Gastrocnemius medialis (tissue), 4 donors: ENCODE results near the gene TYROBP. TPM values are rescaled to one million over a fixed set of nuclear protein-coding genes. Genes with fewer than 3 reads are reported as not detected.

Experiments
- ATAC-seq, 2 donors: fragments of 150-250 bp; one replicate each; pipeline ENCODE4 v1.9.1; 2016
- DNase-seq, 2 donors: peaks; one replicate each; pipeline ENCODE4 v3.0.0-alpha.2; 2019
- H3K27ac ChIP-seq, 4 donors: fragments of 200-600 bp; sonication (generic); 1 replicate in 1 of 4; 2 replicates in 3 of 4; pipeline ENCODE4 v1.5.1; 2016 to 2018; ENCODE audit warnings: mild to moderate bottlenecking in 2 of 4, moderate library complexity in 1 of 4
- H3K27me3 ChIP-seq, 3 donors: fragments of 200-600 bp; sonication (generic) in 2 of 3; 1 replicate in 1 of 3; 2 replicates in 2 of 3; pipeline versions ENCODE4 v1.5.1 to v1.6.0; 2016 to 2019; ENCODE audit warnings: mild to moderate bottlenecking in 1 of 3, moderate library complexity in 1 of 3
- H3K36me3 ChIP-seq, 2 donors: fragments of 200-600 bp; sonication (generic) in 1 of 2; one replicate each; pipeline ENCODE4 v1.5.1; 2017 to 2018
- H3K4me1 ChIP-seq, 2 donors: fragments of 200-600 bp; sonication (generic) in 1 of 2; one replicate each; pipeline ENCODE4 v1.5.1; 2016 to 2017; ENCODE audit warnings: mild to moderate bottlenecking in 2 of 2
- H3K4me3 ChIP-seq, 4 donors: fragments of 200-600 bp; sonication (generic) in 3 of 4; 1 replicate in 1 of 4; 2 replicates in 3 of 4; pipeline ENCODE4 v1.5.1; 2016 to 2019; ENCODE audit warnings: mild to moderate bottlenecking in 2 of 4
- H3K9me3 ChIP-seq, 3 donors: fragments of 200-600 bp; sonication (generic) in 2 of 3; 1 replicate in 1 of 3; 2 replicates in 2 of 3; pipeline ENCODE4 v1.5.1; 2016 to 2019
- POLR2A ChIP-seq, 2 donors: fragments of 450-650 bp; IDR thresholded peaks; one replicate each; pipeline ENCODE4 v1.6.1; 2017; ENCODE audit warnings: antibody characterized with exemption in 2 of 2, mild to moderate bottlenecking in 2 of 2, moderate library complexity in 2 of 2
- in situ Hi-C, 4 donors: fragments of 200-750 bp; cut with MboI; loops; one replicate each; pipeline versions ENCODE4 v1.15.0 to v1.8.0; 2017; ENCODE audit warnings: low sequenced_read_pairs in 4 of 4
- intact Hi-C: fragments of 100-400 bp; cut with DNase I; formaldehyde crosslinking; loops from one replicate; pipeline ENCODE4 v1.15.1; 2023; ENCODE audit warnings: low total_unique reads
- total RNA-seq, 4 donors: library from RNA; depleted of rRNA; stranded (reverse); fragments of >200 nt; gene quantifications; one replicate each; pipeline versions ENCODE4 v1.1.0 to v1.2.3, GENCODE V29; 2016
- TF ChIP-seq, protein P1 (sequence below), 5 experiments: fragments of 450-650 bp in 3 of 5; fragments of 200-600 bp in 2 of 5; sonication (generic) in 2 of 5; IDR thresholded peaks in 4 of 5; conservative IDR thresholded peaks in 1 of 5; 1 replicate in 4 of 5; 2 replicates in 1 of 5; pipeline ENCODE4 v1.5.1; 2016 to 2019; ENCODE audit warnings: antibody characterized with exemption in 5 of 5, mild to moderate bottlenecking in 3 of 5, moderate library complexity in 3 of 5

Gene TYROBP
- total RNA-seq, 4 donors from 2014 or later, result 7.2 to 25.6 (median 18.2) TPM

DNA sequence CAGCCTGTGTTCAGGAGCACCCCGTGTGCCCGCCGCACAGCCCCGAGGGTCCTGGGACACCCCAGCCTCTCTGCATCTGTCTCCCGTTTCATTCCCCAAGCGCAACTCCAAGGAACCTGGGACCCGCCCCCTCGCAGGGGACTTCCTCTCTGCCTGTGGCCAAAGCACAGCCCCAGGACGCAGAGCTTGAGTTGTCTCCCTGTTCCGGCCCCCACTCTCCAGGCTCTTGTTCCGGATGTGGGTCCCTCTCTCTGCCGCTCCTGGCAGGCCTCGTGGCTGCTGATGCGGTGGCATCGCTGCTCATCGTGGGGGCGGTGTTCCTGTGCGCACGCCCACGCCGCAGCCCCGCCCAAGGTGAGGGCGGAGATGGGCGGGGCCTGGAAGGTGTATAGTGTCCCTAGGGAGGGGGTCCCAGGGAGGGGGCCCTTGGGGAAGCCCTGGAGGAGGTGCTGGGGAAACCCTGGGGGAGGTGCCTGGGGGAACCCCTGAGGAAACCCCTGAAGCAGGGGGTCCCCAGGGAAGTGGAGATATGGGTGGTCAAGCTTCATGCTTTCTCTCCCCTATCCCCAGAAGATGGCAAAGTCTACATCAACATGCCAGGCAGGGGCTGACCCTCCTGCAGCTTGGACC is 4.4 kb downstream of the TYROBP start:
- TF ChIP-seq, protein P1, sequence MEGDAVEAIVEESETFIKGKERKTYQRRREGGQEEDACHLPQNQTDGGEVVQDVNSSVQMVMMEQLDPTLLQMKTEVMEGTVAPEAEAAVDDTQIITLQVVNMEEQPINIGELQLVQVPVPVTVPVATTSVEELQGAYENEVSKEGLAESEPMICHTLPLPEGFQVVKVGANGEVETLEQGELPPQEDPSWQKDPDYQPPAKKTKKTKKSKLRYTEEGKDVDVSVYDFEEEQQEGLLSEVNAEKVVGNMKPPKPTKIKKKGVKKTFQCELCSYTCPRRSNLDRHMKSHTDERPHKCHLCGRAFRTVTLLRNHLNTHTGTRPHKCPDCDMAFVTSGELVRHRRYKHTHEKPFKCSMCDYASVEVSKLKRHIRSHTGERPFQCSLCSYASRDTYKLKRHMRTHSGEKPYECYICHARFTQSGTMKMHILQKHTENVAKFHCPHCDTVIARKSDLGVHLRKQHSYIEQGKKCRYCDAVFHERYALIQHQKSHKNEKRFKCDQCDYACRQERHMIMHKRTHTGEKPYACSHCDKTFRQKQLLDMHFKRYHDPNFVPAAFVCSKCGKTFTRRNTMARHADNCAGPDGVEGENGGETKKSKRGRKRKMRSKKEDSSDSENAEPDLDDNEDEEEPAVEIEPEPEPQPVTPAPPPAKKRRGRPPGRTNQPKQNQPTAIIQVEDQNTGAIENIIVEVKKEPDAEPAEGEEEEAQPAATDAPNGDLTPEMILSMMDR (IDR thresholded peaks at IDR 0.05 in 4 of 5, conservative IDR thresholded peaks at IDR 0.05 in 1 of 5), result no peak
- peak; percentile 17 to 18 for TF ChIP-seq POLR2A (IDR thresholded peaks at IDR 0.05)
- in situ Hi-C loops, result no loop called here
- intact Hi-C loops, result no loop called here
- no peaks in the 10 kb centered on the region for H3K9me3 ChIP-seq
- peak overlapping the region in 1 of 4 donors; percentile 25 for H3K27ac ChIP-seq
- no peak overlapping the region for H3K4me3 ChIP-seq
- H3K36me3 ChIP-seq, result no peaks in the 10 kb centered on the region
- ATAC-seq, result no peak
- DNase-seq, result peak; percentile 55 to 57
- H3K27me3 ChIP-seq, result no peaks in the 10 kb centered on the region
- peaks cover 1 to 14% of the 10 kb centered on the region in 2 donors for H3K4me1 ChIP-seq

DNA sequence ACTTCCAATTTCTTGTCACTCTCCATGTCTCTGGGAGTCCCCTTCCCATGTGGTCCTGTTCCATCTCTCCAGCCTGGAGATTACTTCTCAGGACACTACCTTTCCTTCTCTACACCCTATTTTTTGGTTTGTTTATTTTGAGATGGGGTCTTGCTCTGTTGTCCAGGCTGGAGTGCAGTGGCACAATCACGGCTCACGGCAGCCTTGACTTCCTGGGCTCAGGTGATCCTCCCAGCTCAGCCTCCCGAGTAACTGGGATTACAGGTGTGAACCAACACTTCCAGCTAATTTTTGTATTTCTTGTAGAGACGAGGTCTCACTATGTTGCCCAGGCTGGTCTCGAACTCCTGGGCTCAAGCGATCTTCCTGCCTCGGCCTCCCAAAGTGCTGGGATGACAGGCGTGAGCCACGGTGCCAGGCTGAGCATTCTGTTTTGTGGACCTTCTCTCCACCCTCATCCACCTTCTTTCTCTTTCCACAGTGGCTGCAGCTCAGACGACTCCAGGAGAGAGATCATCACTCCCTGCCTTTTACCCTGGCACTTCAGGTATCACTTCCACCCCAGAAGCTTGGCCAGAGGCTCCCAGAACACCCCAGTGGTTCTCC is 5.1 kb downstream of the TYROBP start:
- in situ Hi-C loops, result no loop called here
- TF ChIP-seq POLR2A (IDR thresholded peaks at IDR 0.05), result no peak
- TF ChIP-seq, protein P1 (IDR thresholded peaks at IDR 0.05 in 4 of 5, conservative IDR thresholded peaks at IDR 0.05 in 1 of 5), result no peak
- H3K9me3 ChIP-seq, result no peaks in the 10 kb centered on the region
- intact Hi-C loops, result no loop called here
- H3K36me3 ChIP-seq, result no peaks in the 10 kb centered on the region
- ATAC-seq (no peak), DNase-seq (no peak)
- H3K4me3 ChIP-seq, result no peak overlapping the region
- H3K27ac ChIP-seq, result peak overlapping the region in 1 of 4 donors; percentile 18
- H3K4me1 ChIP-seq, result peaks cover 8 to 21% of the 10 kb centered on the region in 2 donors
- H3K27me3 ChIP-seq, result no peaks in the 10 kb centered on the region

DNA sequence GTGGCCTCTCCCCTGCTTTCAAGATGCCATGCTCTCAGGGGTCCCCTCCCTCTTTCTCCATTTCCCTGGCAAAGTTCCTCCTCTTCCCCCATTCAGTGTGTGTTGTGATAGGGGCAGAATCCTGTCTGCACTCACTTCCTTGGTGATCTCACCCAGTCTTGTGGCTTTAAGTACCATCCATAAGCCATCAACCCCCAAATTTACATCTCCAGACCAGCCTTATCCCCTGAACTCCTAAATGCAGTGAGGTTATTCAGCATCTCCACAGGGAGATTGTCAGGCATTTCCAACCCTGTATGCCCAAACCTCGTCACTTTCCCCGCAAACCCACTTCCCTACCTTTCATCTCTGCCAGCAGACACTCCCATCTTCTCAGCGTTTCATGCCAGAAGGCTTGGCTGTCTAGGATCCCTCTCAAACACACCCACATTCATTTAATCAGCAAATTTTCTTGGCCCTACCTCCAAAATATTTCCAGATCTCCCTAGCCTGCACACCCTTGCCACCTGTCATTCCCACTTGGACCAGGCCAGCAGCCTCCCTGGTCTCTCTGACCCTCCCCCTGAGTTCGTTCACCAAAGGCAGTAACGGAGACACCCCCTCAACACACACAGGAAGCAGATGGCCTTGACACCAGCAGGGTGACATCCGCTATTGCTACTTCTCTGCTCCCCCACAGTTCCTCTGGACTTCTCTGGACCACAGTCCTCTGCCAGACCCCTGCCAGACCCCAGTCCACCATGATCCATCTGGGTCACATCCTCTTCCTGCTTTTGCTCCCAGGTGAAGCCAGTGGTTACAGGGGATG is 6.0 kb downstream of the TYROBP start, which contains the start of gene HCST:
Gene HCST (plus strand): TSS at position 676 of the 808 bp plus-strand sequence. CDS start 65 bp downstream, at position 741.
- TF ChIP-seq POLR2A (IDR thresholded peaks at IDR 0.05), result no peak
- TF ChIP-seq, protein P1 (IDR thresholded peaks at IDR 0.05 in 4 of 5, conservative IDR thresholded peaks at IDR 0.05 in 1 of 5), result no peak
- ATAC-seq (no peak), DNase-seq (no peak)
- intact Hi-C loops, result no loop called here
- in situ Hi-C loops, result no loop called here
- Histone ChIP-seq H3K27ac (peak within 1 kb of the TSS in 1 of 4 donors; percentile 79), H3K4me1 (peaks cover 9 to 21% of the 10 kb centered on the region in 2 donors), H3K4me3 (no peak within 1 kb of the TSS), H3K36me3 (no peaks in the 10 kb centered on the region), H3K9me3 (no peaks in the 10 kb centered on the region), H3K27me3 (peaks cover 0 to 3% (median 0%) of the 10 kb centered on the region in 3 donors)

DNA sequence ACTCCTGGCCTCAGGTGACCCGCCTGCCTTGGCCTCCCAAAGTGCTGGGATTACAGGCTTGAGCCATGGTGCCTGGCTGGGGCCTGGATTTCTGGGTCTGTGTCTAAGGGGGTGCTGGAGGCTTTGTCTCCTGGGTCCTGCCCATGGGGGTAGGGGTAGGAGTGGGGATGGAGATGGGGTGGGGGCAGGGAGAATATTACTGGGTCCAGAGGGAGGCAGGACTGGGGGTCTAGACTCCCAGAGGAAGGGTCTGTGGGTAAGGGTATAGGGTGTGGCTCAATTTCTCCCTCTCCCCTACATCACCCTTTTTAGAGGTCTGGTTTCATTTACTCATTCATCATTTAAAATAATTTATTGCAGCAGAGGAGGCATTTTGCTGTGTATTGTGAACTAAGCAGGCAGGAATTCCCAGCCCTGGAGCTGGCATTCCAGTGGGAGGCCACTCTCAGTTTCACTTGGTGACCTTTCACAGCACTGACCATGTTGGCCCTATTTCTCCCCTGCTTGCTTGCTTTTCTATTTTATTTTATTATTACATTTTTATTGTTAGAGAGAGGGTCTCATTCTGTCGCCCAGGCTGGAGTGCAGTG is 6.9 kb downstream of the TYROBP start:
- in situ Hi-C loops, result no loop called here
- peak overlapping the region in 3 of 4 donors; percentile 49 to 79 (median 64) for H3K27ac ChIP-seq
- no peaks in the 10 kb centered on the region for H3K36me3 ChIP-seq
- intact Hi-C loops, result no loop called here
- H3K27me3 ChIP-seq, result peaks cover 0 to 3% (median 0%) of the 10 kb centered on the region in 3 donors
- no peak for TF ChIP-seq POLR2A (IDR thresholded peaks at IDR 0.05)
- TF ChIP-seq, protein P1 (IDR thresholded peaks at IDR 0.05 in 4 of 5, conservative IDR thresholded peaks at IDR 0.05 in 1 of 5), result no peak
- no peak for ATAC-seq
- H3K9me3 ChIP-seq, result no peaks in the 10 kb centered on the region
- no peak for DNase-seq
- peaks cover 9 to 21% of the 10 kb centered on the region in 2 donors for H3K4me1 ChIP-seq
- peak overlapping the region in 3 of 4 donors; percentile 64 to 87 (median 69) for H3K4me3 ChIP-seq
